Spleen (tissue), 13 donors: ENCODE data around the gene PLSCR4. TPM values are rescaled to one million over a fixed set of nuclear protein-coding genes. Genes with fewer than 3 reads are reported as not detected.
"Not testable (repeated sequence)": the region's sequence is repeated elsewhere in the genome, so short reads cannot be mapped to it uniquely, and the experiment has no call there.

Experiments
- DNase-seq: peaks from one replicate; pipeline ENCODE4 v3.0.0-alpha.2; 2020
- H3K27ac ChIP-seq, 8 donors: fragments of 200-600 bp; sonication (generic) in 7 of 8; 1 replicate in 4 of 8; 2 replicates in 4 of 8; pipeline versions ENCODE4 v1.5.0 to v1.8.0; 2016 to 2021; ENCODE audit warnings: inconsistent platforms in 4 of 8, mild to moderate bottlenecking in 4 of 8, moderate library complexity in 1 of 8
- H3K27me3 ChIP-seq, 7 donors: fragments of 200-600 bp; sonication (generic) in 6 of 7; replicated peaks in 1 of 7; 1 replicate in 4 of 7; 2 replicates in 3 of 7; pipeline versions ENCODE4 v1.5.0 to v1.8.0; 2016 to 2021; ENCODE audit warnings: inconsistent platforms in 3 of 7, mild to moderate bottlenecking in 1 of 7
- H3K36me3 ChIP-seq, 6 donors: fragments of 200-600 bp; sonication (generic) in 5 of 6; 1 replicate in 4 of 6; 2 replicates in 2 of 6; pipeline versions ENCODE4 v1.5.0 to v1.8.0; 2016 to 2021; ENCODE audit warnings: inconsistent platforms in 2 of 6
- H3K4me1 ChIP-seq, 6 donors: fragments of 200-600 bp; sonication (generic) in 5 of 6; 1 replicate in 3 of 6; 2 replicates in 3 of 6; pipeline versions ENCODE4 v1.5.0 to v1.8.0; 2016 to 2021; ENCODE audit warnings: inconsistent platforms in 3 of 6
- H3K4me3 ChIP-seq, 8 donors: fragments of 200-600 bp; sonication (generic) in 7 of 8; 1 replicate in 4 of 8; 2 replicates in 4 of 8; pipeline versions ENCODE4 v1.5.0 to v1.8.0; 2016 to 2021; ENCODE audit warnings: inconsistent platforms in 4 of 8, mild to moderate bottlenecking in 4 of 8, moderate library complexity in 2 of 8
- H3K9me3 ChIP-seq, 8 donors: fragments of 200-600 bp; sonication (generic) in 7 of 8; 1 replicate in 4 of 8; 2 replicates in 4 of 8; pipeline versions ENCODE4 v1.5.0 to v1.8.0; 2016 to 2021; ENCODE audit warnings: inconsistent platforms in 4 of 8
- CTCF ChIP-seq, 11 experiments: fragments of 200-600 bp in 7 of 11; fragments of 450-650 bp in 4 of 11; sonication (generic) in 4 of 11; IDR thresholded peaks in 8 of 11; conservative IDR thresholded peaks in 3 of 11; 1 replicate in 7 of 11; 2 replicates in 4 of 11; pipeline versions ENCODE4 v1.4.0 to v1.8.0; 2016 to 2021; ENCODE audit warnings: antibody characterized with exemption in 11 of 11, inconsistent platforms in 4 of 11, mild to moderate bottlenecking in 1 of 11
- POLR2A ChIP-seq, 3 donors: fragments of 450-650 bp; IDR thresholded peaks; one replicate each; pipeline ENCODE4 v1.5.1; 2017; ENCODE audit warnings: antibody characterized with exemption in 3 of 3, mild to moderate bottlenecking in 1 of 3
- POLR2AphosphoS5 ChIP-seq, 3 donors: sonication (generic); formaldehyde crosslinking; IDR thresholded peaks; one replicate each; pipeline ENCODE4 v1.5.1; 2017; ENCODE audit warnings: antibody characterized with exemption in 3 of 3
- WGBS, 5 donors: extraction: QIAGEN DNeasy Blood & Tissue Kit in 3 of 5; methylation state at CpG; one replicate each; pipeline versions ENCODE4 v1.1.5 to v1.1.7; 2013 to 2018; 5-methylcytosine and 5-hydroxymethylcytosine counted together
- intact Hi-C: fragments of 100-400 bp; cut with DNase I; formaldehyde crosslinking; loops from one replicate; pipeline ENCODE4 v1.15.0; 2023; ENCODE audit warnings: low total_unique reads
- long read RNA-seq, 2 donors: transcript quantifications; one replicate each; lab custom pipeline, GENCODE V29; 2026
- polyA plus RNA-seq, 3 donors: library from polyadenylated mRNA; stranded (reverse); fragments of 200-250 nt; gene quantifications; one replicate each; pipeline ENCODE4 v1.2.1, GENCODE V29; 2013
- total RNA-seq, 7 donors: library from RNA; depleted of rRNA in 3 of 7; stranded (reverse); fragments of >200 nt in 3 of 7; fragmentation: NEBNext Ultra II Directional in 4 of 7; extraction: Animal tissue kit (Norgen Biotek cat#: 25700) in 4 of 7; gene quantifications; one replicate each; pipeline versions ENCODE4 v1.1.0 to v1.2.1, GENCODE V29; 2016 to 2021
- donor health status: healthy with polysubstance abuse.
- donor health status: DM: no; HTN: no; CAD: no; lungs with moderate emphysema.
- donor health status: DM: no; HTN: no; CAD: no.
- donor health status: Bipolar disorder and iron deficiency.
- donor health status: healthy.
- donor health status: DM: no; HTN: no; CAD: no.
- donor health status: DM: yes; HTN: yes; CAD: no.

PLSCR4 gene
- 10 to 100 TPM; 31.8 to 77.5 (median 44.3) TPM for total RNA-seq
- polyA plus RNA-seq = 10 to 100 TPM in 1 of 3 donors, 1 to 10 TPM in 2; 4.7 to 12.1 (median 6.2) TPM
- long read RNA-seq, donor 1, transcript PLSCR4-201 (9 exons, 3,303 nt) = major isoform, 10 of 13 reads
- long read RNA-seq, donor 1, partial matches to known transcripts = 0 of 13 reads
- long read RNA-seq, donor 1, other reads (novel, unspliced or antisense) = 0 of 13 reads
- long read RNA-seq, donor 2, partial matches to known transcripts = 0 of 3 reads
- long read RNA-seq, donor 2, other reads (novel, unspliced or antisense) = 0 of 3 reads

GRCh38 chr3:146250449-146251382, at the start of gene PLSCR4:
TSS of gene PLSCR4 (minus strand) at chr3:146251105. CDS start at chr3:146222071, 29,034 bp downstream.
- TF ChIP-seq CTCF (IDR thresholded peaks at IDR 0.05 in 8 of 11, conservative IDR thresholded peaks at IDR 0.05 in 3 of 11) (no peak), POLR2AphosphoS5 (IDR thresholded peaks at IDR 0.05) (peak; percentile 67 to 84 (median 81)), POLR2A (IDR thresholded peaks at IDR 0.05) (peak in 1 of 3 donors; percentile 34)
- H3K4me1 ChIP-seq = peaks cover 3 to 31% (median 11%) of the 10 kb centered on the region in 6 donors
- H3K9me3 ChIP-seq = peaks cover 0 to 13% (median 5%) of the 10 kb centered on the region in 8 donors
- peak within 1 kb of the TSS; percentile 62 to 94 (median 91) for H3K27ac ChIP-seq
- H3K36me3 ChIP-seq = no peaks in the 10 kb centered on the region
- H3K4me3 ChIP-seq = peak within 1 kb of the TSS; percentile 52 to 78 (median 63)
- peak; percentile 83 for DNase-seq
- WGBS, 5 donors = 1 to 2% (median 1%) methylated on average over 67 to 78 of the region's 78 CpGs
- intact Hi-C loops = no loop called here
- peaks cover 0 to 30% (median 8%) of the 10 kb centered on the region in 7 donors for H3K27me3 ChIP-seq

DNA sequence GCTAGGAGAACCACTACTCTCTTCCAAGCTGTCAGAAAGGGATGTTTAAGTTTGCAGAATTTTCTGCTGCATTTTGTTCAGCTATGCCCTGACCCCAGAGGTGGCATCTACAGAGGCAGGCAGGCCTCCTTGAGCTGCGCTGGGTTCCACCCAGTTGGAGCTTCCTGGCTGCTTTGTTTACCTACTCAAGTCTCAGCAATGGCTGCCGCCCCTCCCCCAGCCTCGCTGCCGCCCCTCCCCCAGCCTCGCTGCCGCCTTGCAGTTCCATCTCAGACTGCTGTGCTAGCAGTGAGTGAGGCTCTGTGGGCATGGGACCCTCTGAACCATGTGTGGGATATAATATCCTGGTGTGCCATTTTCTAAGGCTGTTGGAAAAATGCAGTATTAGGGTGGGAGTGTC, 42.5 kb upstream of the PLSCR4 start:
- DNase-seq, H3K27ac ChIP-seq, H3K4me1 ChIP-seq, intact Hi-C loops, H3K36me3 ChIP-seq, H3K9me3 ChIP-seq, H3K4me3 ChIP-seq, H3K27me3 ChIP-seq: not testable (repeated sequence)
- 93 to 100% (median 96%) methylated on average over 6 of the region's 6 CpGs for WGBS, 5 donors

- H3K27ac ChIP-seq = no peak overlapping the region
- no peak overlapping the region for H3K4me3 ChIP-seq
- peaks cover 0 to 7% (median 0%) of the 10 kb centered on the region in 8 donors for H3K9me3 ChIP-seq
- no peaks in the 10 kb centered on the region for H3K4me1 ChIP-seq
- 86 to 93% (median 93%) methylated on average over 1 of the region's 1 CpG for WGBS, 5 donors
- intact Hi-C loops = no loop called here
- no peaks in the 10 kb centered on the region for H3K27me3 ChIP-seq
- no peak for TF ChIP-seq CTCF (IDR thresholded peaks at IDR 0.05 in 8 of 11, conservative IDR thresholded peaks at IDR 0.05 in 3 of 11)
- TF ChIP-seq POLR2A (IDR thresholded peaks at IDR 0.05) = no peak
- no peak for TF ChIP-seq POLR2AphosphoS5 (IDR thresholded peaks at IDR 0.05)
- no peak for DNase-seq
- H3K36me3 ChIP-seq = no peaks in the 10 kb centered on the region
These were observed 33.0 kb upstream of the PLSCR4 start for GRCh38 chr3:146283781-146284445.

GRCh38 chr3:146280864-146281263, 30.0 kb upstream of the PLSCR4 start:
- DNase-seq = no peak

More at GRCh38 chr3:146280864-146281263, 30.0 kb upstream of the PLSCR4 start:
- H3K36me3 ChIP-seq = no peaks in the 10 kb centered on the region
- intact Hi-C loops = no loop called here
- H3K4me1 ChIP-seq = no peaks in the 10 kb centered on the region
- no peak overlapping the region for H3K4me3 ChIP-seq
- no peaks in the 10 kb centered on the region for H3K27me3 ChIP-seq
- no peak for TF ChIP-seq CTCF (IDR thresholded peaks at IDR 0.05 in 8 of 11, conservative IDR thresholded peaks at IDR 0.05 in 3 of 11)
- TF ChIP-seq POLR2AphosphoS5 (IDR thresholded peaks at IDR 0.05) = no peak
- no peak for TF ChIP-seq POLR2A (IDR thresholded peaks at IDR 0.05)
- 46 to 72% (median 64%) methylated on average over 4 of the region's 4 CpGs for WGBS, 5 donors
- H3K9me3 ChIP-seq = no peaks in the 10 kb centered on the region
- H3K27ac ChIP-seq = no peak overlapping the region
